HFFc6 (cell line): ENCODE measurements around the gene TMEM207. TPM values are rescaled to one million over a fixed set of nuclear protein-coding genes. Genes with fewer than 3 reads are reported as not detected.

Experiments
- DNase-seq: peaks from one replicate; pipeline ENCODE4 v3.0.0-alpha.2; 2018
- H3K27ac Mint-ChIP-seq: 2 replicates; pipeline ENCODE4 v1.8.0; 2020; ENCODE audit warnings: mild to moderate bottlenecking, mixed read lengths
- H3K27me3 Mint-ChIP-seq: 2 replicates; pipeline ENCODE4 v1.8.0; 2021; ENCODE audit warnings: mild to moderate bottlenecking, moderate library complexity, mixed read lengths; ENCODE audit not compliant: insufficient read depth
- H3K36me3 Mint-ChIP-seq: 2 replicates; pipeline ENCODE4 v1.8.0; 2021; ENCODE audit warnings: low read depth, mixed read lengths
- H3K4me1 Mint-ChIP-seq: 2 replicates; pipeline ENCODE4 v1.8.0; 2020; ENCODE audit warnings: low read depth, mixed read lengths
- H3K4me3 Mint-ChIP-seq: 2 replicates; pipeline ENCODE4 v1.8.0; 2020; ENCODE audit warnings: mild to moderate bottlenecking, moderate library complexity, mixed read lengths
- H3K9me3 Mint-ChIP-seq: 2 replicates; pipeline ENCODE4 v1.8.0; 2020; ENCODE audit warnings: mild to moderate bottlenecking, mixed read lengths
- CTCF ChIP-seq: fragments of 200-600 bp; sonication (generic); IDR thresholded peaks from 2 replicates; pipeline ENCODE4 v1.5.0; 2021; ENCODE audit warnings: antibody characterized with exemption, mild to moderate bottlenecking
- total RNA-seq, 6 experiments: library from RNA; stranded (reverse); fragmentation: NEBNext Ultra II Directional; extraction: Animal tissue kit (Norgen Biotek cat#: 25700); gene quantifications; 2 replicates in 1 of 6; 3 replicates in 5 of 6; pipeline ENCODE4 v1.2.3, GENCODE V29; 2021

Gene TMEM207
- total RNA-seq, 6 experiments from 2014 or later, result not detected

GRCh38 chr3:190380184-190380583 lies 69.5 kb downstream of the TMEM207 start:
- no peaks in the 10 kb centered on the region for H3K27me3 Mint-ChIP-seq
- no peak overlapping the region for H3K4me3 Mint-ChIP-seq
- no peaks in the 10 kb centered on the region for H3K9me3 Mint-ChIP-seq
- H3K27ac Mint-ChIP-seq, result no peak overlapping the region
- no peak for TF ChIP-seq CTCF
- no peaks in the 10 kb centered on the region for H3K36me3 Mint-ChIP-seq
- peaks cover 73% of the 10 kb centered on the region for H3K4me1 Mint-ChIP-seq
- no peak for DNase-seq

Other genes with a start within 250 kb of the TMEM207 start
- under 1 TPM; 0.61 to 0.85 (median 0.79) TPM for gene CLDN1, start 127.5 kb downstream of the TMEM207 start, total RNA-seq
- gene CLDN16, start 61.7 kb downstream of the TMEM207 start, total RNA-seq, result under 1 TPM in 2 of 6 experiments, not detected in 4; 0.05 to 0.07 TPM
- gene IL1RAP, start 64.2 kb upstream of the TMEM207 start, total RNA-seq, result 1 to 10 TPM; 3.4 to 6.7 (median 5.3) TPM